22Rv1 (cell line): ENCODE results near the gene ELOVL5.

Source experiments
- ZFX ChIP-seq: fragments of 450-650 bp; IDR thresholded peaks from 2 replicates; pipeline ENCODE4 v1.6.1; 2017; ENCODE audit warnings: antibody characterized with exemption, borderline replicate concordance
- TF ChIP-seq, protein P1 (sequence below): fragments of 450-650 bp; IDR thresholded peaks from 2 replicates; pipeline ENCODE4 v1.5.1; 2017; ENCODE audit warnings: mild to moderate bottlenecking

DNA sequence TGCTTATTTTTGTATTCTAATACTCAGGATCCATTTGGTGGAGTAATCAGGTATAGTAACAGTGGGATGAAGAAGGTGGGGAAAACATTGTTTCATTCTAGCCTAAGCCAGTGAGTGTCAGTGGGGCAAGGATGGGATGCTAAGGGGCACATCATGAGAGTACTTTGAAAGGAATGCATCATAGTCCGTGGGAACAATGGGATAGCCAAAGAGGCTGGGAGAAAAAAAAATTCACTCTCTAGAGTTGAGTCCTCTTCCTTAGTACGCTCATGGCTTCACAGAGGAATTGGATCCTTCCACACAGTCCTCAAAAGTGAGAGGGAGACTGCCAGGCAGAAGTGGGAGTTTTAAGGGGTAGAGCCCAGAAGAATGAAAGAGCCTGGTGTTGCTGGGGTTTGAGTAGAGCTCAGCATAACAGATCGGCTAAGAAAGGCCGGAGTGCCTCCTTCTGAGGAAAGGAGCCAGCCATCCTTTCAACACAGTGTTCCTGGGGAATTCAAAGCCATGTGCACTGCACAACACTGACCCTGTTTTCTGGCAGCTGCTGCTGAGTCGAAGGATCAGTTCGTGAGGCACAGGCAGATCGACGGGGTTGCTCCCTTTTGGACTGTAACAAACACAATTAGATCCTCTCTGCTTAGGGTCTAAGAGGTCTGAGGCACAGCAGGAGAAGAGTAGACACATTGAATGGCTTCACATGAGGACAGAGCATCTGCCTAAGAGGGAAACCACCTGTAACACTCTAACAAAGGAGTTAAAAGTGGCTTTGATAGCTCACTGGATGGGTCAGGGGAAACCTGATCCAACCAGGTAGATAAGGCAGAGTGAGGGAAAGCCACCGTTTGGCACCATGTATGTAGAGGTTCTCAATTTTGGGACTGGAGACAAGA lies 61.2 kb downstream of the ELOVL5 start:
- TF ChIP-seq, protein P1, sequence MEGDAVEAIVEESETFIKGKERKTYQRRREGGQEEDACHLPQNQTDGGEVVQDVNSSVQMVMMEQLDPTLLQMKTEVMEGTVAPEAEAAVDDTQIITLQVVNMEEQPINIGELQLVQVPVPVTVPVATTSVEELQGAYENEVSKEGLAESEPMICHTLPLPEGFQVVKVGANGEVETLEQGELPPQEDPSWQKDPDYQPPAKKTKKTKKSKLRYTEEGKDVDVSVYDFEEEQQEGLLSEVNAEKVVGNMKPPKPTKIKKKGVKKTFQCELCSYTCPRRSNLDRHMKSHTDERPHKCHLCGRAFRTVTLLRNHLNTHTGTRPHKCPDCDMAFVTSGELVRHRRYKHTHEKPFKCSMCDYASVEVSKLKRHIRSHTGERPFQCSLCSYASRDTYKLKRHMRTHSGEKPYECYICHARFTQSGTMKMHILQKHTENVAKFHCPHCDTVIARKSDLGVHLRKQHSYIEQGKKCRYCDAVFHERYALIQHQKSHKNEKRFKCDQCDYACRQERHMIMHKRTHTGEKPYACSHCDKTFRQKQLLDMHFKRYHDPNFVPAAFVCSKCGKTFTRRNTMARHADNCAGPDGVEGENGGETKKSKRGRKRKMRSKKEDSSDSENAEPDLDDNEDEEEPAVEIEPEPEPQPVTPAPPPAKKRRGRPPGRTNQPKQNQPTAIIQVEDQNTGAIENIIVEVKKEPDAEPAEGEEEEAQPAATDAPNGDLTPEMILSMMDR, result no peak
- no peak for TF ChIP-seq ZFX
